Transverse colon (tissue), 4 donors: ENCODE measurements around the gene ZNF333. TPM values are rescaled to one million over a fixed set of nuclear protein-coding genes. Genes with fewer than 3 reads are reported as not detected.

ENCODE experiments used
- DNase-seq: peaks from one replicate; pipeline ENCODE4 v3.0.0-alpha.2; 2019
- H3K27ac ChIP-seq, 4 donors: fragments of 200-600 bp; sonication (generic); 2 replicates each; pipeline ENCODE4 v1.5.1; 2016 to 2018; ENCODE audit warnings: inconsistent platforms in 4 of 4
- H3K27me3 ChIP-seq: fragments of 200-600 bp; sonication (generic); 2 replicates; pipeline ENCODE4 v1.5.1; 2017; ENCODE audit warnings: inconsistent platforms
- H3K36me3 ChIP-seq, 4 donors: fragments of 200-600 bp; sonication (generic); 2 replicates each; pipeline ENCODE4 v1.5.1; 2017 to 2019; ENCODE audit warnings: inconsistent platforms in 4 of 4
- H3K4me1 ChIP-seq, 4 donors: fragments of 200-600 bp; sonication (generic); 2 replicates each; pipeline ENCODE4 v1.5.1; 2017 to 2020; ENCODE audit warnings: inconsistent platforms in 4 of 4
- H3K4me3 ChIP-seq, 4 donors: fragments of 200-600 bp; sonication (generic); 1 replicate in 1 of 4; 2 replicates in 3 of 4; pipeline versions ENCODE4 v1.5.1 to v1.6.1; 2017 to 2019; ENCODE audit warnings: inconsistent platforms in 4 of 4
- H3K9me3 ChIP-seq, 2 donors: fragments of 200-600 bp; sonication (generic); 2 replicates each; pipeline ENCODE4 v1.5.1; 2017 to 2019; ENCODE audit warnings: inconsistent platforms in 2 of 2
- EP300 ChIP-seq: sonication (generic); formaldehyde crosslinking; IDR thresholded peaks from one replicate; pipeline ENCODE4 v1.6.1; 2017; ENCODE audit warnings: antibody characterized with exemption, low read depth
- POLR2A ChIP-seq: fragments of 450-650 bp; IDR thresholded peaks from one replicate; pipeline ENCODE4 v1.6.1; 2016; ENCODE audit warnings: antibody characterized with exemption, mild to moderate bottlenecking, moderate library complexity
- POLR2AphosphoS5 ChIP-seq, 3 donors: sonication (generic); formaldehyde crosslinking; IDR thresholded peaks; one replicate each; pipeline ENCODE4 v1.6.1; 2016; ENCODE audit warnings: antibody characterized with exemption in 3 of 3
- WGBS, 2 donors: methylation state at CpG; one replicate each; pipeline ENCODE4 v1.1.5; 2018; ENCODE audit warnings: low coverage in 1 of 2; 5-methylcytosine and 5-hydroxymethylcytosine counted together
- in situ Hi-C, 4 donors: fragments of 200-750 bp; cut with MboI; loops; one replicate each; pipeline versions ENCODE4 v1.15.0 to v1.15.1; 2017; ENCODE audit warnings: low sequenced_read_pairs in 3 of 4, low pct_ligation_motif_present in 1 of 4, low pct_unique_long_range_greater_than_20kb in 1 of 4
- intact Hi-C: fragments of 100-400 bp; cut with DNase I; formaldehyde crosslinking; loops from one replicate; pipeline ENCODE4 v1.15.1; 2023; ENCODE audit warnings: low total_unique reads
- total RNA-seq, 4 donors: library from RNA; depleted of rRNA; stranded (reverse); fragments of >200 nt; gene quantifications; one replicate each; pipeline ENCODE4 v1.1.0, GENCODE V29; 2016
- TF ChIP-seq, protein P1 (sequence below), 5 experiments: fragments of 200-600 bp in 3 of 5; fragments of 450-650 bp in 2 of 5; sonication (generic) in 3 of 5; IDR thresholded peaks; 1 replicate in 2 of 5; 2 replicates in 3 of 5; pipeline ENCODE4 v1.5.1; 2016 to 2017; ENCODE audit warnings: antibody characterized with exemption in 5 of 5, inconsistent platforms in 3 of 5, mild to moderate bottlenecking in 2 of 5, moderate library complexity in 1 of 5

The ZNF333 gene
- total RNA-seq, 4 donors from 2014 or later, result 10.1 to 31.4 (median 16.1) TPM

GRCh38 chr19:14695471-14695870, 5.6 kb downstream of the ZNF333 start:
- peaks cover 0 to 9% (median 5%) of the 10 kb centered on the region in 4 donors for H3K4me1 ChIP-seq
- H3K27me3 ChIP-seq, result no peaks in the 10 kb centered on the region
- in situ Hi-C loops (no loop called here), intact Hi-C loops (no loop called here)
- H3K9me3 ChIP-seq, result no peaks in the 10 kb centered on the region
- peaks cover 0 to 30% (median 11%) of the 10 kb centered on the region in 4 donors for H3K36me3 ChIP-seq
- no peak overlapping the region for H3K27ac ChIP-seq
- no peak for DNase-seq
- no peak for TF ChIP-seq POLR2AphosphoS5 (IDR thresholded peaks at IDR 0.05)
- TF ChIP-seq, protein P1, sequence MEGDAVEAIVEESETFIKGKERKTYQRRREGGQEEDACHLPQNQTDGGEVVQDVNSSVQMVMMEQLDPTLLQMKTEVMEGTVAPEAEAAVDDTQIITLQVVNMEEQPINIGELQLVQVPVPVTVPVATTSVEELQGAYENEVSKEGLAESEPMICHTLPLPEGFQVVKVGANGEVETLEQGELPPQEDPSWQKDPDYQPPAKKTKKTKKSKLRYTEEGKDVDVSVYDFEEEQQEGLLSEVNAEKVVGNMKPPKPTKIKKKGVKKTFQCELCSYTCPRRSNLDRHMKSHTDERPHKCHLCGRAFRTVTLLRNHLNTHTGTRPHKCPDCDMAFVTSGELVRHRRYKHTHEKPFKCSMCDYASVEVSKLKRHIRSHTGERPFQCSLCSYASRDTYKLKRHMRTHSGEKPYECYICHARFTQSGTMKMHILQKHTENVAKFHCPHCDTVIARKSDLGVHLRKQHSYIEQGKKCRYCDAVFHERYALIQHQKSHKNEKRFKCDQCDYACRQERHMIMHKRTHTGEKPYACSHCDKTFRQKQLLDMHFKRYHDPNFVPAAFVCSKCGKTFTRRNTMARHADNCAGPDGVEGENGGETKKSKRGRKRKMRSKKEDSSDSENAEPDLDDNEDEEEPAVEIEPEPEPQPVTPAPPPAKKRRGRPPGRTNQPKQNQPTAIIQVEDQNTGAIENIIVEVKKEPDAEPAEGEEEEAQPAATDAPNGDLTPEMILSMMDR (IDR thresholded peaks at IDR 0.05), result no peak
- no peak for TF ChIP-seq POLR2A
- no peak for TF ChIP-seq EP300
- 94% methylated on average over 5 of the region's 5 CpGs; no CpG with 5 or more reads in 1 of the 2 donors for WGBS, 2 donors
- no peak overlapping the region for H3K4me3 ChIP-seq

- no peaks in the 10 kb centered on the region for H3K9me3 ChIP-seq
- peaks cover 0 to 58% (median 22%) of the 10 kb centered on the region in 4 donors for H3K36me3 ChIP-seq
- no peaks in the 10 kb centered on the region for H3K4me1 ChIP-seq
- H3K27ac ChIP-seq, result no peak overlapping the region
- intact Hi-C loops (no loop called here), in situ Hi-C loops (no loop called here)
- no peak for DNase-seq
- H3K27me3 ChIP-seq, result no peaks in the 10 kb centered on the region
- TF ChIP-seq POLR2AphosphoS5 (IDR thresholded peaks at IDR 0.05) (no peak), EP300 (no peak)
- TF ChIP-seq, protein P1 (IDR thresholded peaks at IDR 0.05), result no peak
- H3K4me3 ChIP-seq, result no peak overlapping the region
- 73 to 94% methylated on average over 6 to 8 of the region's 8 CpGs for WGBS, 2 donors
Observed at GRCh38 chr19:14699641-14700040, 9.8 kb downstream of the ZNF333 start.

GRCh38 chr19:14700711-14701375, 11.0 kb downstream of the ZNF333 start:
- no peak overlapping the region for H3K4me3 ChIP-seq
- H3K27ac ChIP-seq, result no peak overlapping the region
- H3K9me3 ChIP-seq, result no peaks in the 10 kb centered on the region
- no peak for TF ChIP-seq POLR2AphosphoS5 (IDR thresholded peaks at IDR 0.05)
- TF ChIP-seq POLR2A, result no peak
- no peak for TF ChIP-seq EP300
- TF ChIP-seq, protein P1 (IDR thresholded peaks at IDR 0.05), result no peak
- H3K36me3 ChIP-seq, result peaks cover 0 to 69% (median 22%) of the 10 kb centered on the region in 4 donors
- WGBS, 2 donors, result 94 to 100% methylated on average over 1 to 9 of the region's 9 CpGs
- no peaks in the 10 kb centered on the region for H3K27me3 ChIP-seq
- H3K4me1 ChIP-seq, result no peaks in the 10 kb centered on the region
- intact Hi-C loops (no loop called here), in situ Hi-C loops (no loop called here)
- no peak for DNase-seq

DNA sequence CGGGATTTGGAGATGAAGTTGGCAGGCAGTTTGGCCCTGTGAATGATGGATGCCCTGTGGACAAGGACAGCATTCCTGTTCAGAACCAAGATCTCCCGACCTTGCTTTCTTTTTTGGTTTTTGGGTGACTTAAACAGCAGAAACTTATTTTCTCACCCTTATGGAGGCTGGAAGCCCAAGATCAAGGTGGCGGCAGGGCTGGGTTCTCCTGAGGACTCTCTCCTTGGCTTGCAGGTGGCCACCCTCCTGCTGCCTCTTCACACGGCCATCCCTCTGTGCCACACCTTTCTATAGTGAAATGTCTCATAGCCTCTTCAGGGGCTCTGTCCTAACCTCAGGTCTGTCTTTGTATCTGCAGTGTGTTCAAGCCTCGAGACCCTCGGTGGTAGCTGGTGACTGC, 14.0 kb downstream of the ZNF333 start:
- intact Hi-C loops (no loop called here), in situ Hi-C loops (no loop called here)
- no peaks in the 10 kb centered on the region for H3K27me3 ChIP-seq
- 81 to 92% methylated on average over 5 to 6 of the region's 6 CpGs for WGBS, 2 donors
- H3K36me3 ChIP-seq, result peaks cover 0 to 77% (median 30%) of the 10 kb centered on the region in 4 donors
- H3K27ac ChIP-seq, result no peak overlapping the region
- H3K4me3 ChIP-seq, result no peak overlapping the region
- no peak for TF ChIP-seq POLR2AphosphoS5 (IDR thresholded peaks at IDR 0.05)
- no peak for TF ChIP-seq EP300
- TF ChIP-seq, protein P1 (IDR thresholded peaks at IDR 0.05), result no peak
- TF ChIP-seq POLR2A, result no peak
- DNase-seq, result no peak
- no peaks in the 10 kb centered on the region for H3K4me1 ChIP-seq
- no peaks in the 10 kb centered on the region for H3K9me3 ChIP-seq
